Middle frontal gyrus (tissue), 1 donor: ENCODE measurements around the gene TOGARAM1.

ENCODE experiments used
- DNase-seq: peaks from one replicate; pipeline ENCODE4 v3.0.0-alpha.2; 2015; ENCODE audit warnings: low spot score; ENCODE audit errors: extremely low spot score

TOGARAM1 gene, protein sequence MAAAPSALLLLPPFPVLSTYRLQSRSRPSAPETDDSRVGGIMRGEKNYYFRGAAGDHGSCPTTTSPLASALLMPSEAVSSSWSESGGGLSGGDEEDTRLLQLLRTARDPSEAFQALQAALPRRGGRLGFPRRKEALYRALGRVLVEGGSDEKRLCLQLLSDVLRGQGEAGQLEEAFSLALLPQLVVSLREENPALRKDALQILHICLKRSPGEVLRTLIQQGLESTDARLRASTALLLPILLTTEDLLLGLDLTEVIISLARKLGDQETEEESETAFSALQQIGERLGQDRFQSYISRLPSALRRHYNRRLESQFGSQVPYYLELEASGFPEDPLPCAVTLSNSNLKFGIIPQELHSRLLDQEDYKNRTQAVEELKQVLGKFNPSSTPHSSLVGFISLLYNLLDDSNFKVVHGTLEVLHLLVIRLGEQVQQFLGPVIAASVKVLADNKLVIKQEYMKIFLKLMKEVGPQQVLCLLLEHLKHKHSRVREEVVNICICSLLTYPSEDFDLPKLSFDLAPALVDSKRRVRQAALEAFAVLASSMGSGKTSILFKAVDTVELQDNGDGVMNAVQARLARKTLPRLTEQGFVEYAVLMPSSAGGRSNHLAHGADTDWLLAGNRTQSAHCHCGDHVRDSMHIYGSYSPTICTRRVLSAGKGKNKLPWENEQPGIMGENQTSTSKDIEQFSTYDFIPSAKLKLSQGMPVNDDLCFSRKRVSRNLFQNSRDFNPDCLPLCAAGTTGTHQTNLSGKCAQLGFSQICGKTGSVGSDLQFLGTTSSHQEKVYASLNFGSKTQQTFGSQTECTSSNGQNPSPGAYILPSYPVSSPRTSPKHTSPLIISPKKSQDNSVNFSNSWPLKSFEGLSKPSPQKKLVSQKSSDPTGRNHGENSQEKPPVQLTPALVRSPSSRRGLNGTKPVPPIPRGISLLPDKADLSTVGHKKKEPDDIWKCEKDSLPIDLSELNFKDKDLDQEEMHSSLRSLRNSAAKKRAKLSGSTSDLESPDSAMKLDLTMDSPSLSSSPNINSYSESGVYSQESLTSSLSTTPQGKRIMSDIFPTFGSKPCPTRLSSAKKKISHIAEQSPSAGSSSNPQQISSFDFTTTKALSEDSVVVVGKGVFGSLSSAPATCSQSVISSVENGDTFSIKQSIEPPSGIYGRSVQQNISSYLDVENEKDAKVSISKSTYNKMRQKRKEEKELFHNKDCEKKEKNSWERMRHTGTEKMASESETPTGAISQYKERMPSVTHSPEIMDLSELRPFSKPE (N-terminal part only)

DNA sequence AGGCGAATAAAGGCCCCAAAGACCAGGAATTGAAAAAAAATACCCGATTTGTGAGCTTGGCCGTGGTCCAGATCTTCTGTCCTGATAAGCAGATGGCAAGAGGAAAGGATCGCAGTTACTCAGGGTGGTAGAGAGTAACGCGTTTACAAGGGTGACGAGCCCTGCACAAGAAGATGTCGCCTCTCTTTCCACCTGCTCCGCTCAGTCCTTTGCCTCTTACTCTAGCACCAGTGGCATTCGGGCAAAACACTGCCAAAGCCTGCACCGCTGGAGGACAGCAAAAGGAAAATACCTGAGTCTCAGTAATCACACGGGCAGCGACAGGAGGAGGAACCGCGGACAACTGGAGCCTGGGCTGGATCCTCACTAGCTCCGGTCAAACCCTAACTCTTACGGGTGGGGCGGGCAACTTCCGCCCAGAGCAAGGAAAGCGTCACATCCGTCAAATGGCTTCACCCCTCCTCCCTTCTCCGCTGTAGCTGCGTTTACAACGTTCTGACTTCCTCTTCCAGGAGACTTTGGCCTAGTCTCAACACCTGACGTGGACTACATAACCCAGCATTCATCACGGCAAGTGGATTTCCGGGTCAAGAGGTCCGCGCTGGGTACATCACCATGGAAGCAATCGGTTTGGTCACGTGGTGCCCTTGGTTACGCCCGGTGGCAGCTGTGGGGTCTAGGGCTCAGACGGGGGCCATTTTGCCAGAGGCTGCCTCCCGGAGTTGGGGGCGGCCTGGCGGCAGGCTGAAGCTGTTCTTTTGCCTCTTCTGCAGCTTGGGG is at the start of gene TOGARAM1, which contains the start of gene KLHL28:
TSS of gene TOGARAM1 (plus strand) at position 637 of the 780 bp plus-strand sequence. CDS start 232 bp downstream, outside the sequence.
TSS of gene KLHL28 (minus strand) at position 394 of the 780 bp plus-strand sequence. CDS start 16,019 bp downstream, outside the sequence.
- peak; percentile 99 for DNase-seq

DNA sequence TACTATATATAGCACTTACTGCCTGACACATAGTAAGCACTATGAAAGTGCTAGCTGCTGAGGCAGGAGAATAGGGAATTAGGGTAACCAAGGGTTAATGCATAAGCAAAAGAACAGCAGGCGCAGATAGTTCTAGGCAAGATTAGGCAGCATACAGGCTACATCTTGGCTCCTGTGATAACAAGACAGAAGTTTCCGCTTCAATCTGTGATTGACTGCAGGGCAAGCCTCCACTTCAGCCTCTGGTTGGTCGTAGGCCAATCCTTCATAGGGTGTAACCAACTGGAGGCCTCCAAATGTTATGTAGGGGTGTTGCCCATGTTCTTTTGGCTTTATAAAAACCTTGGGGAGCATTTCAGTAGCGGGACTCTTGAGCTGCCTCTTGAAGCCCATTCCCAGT is 47.1 kb upstream of the TOGARAM1 start:
- DNase-seq = no peak

DNA sequence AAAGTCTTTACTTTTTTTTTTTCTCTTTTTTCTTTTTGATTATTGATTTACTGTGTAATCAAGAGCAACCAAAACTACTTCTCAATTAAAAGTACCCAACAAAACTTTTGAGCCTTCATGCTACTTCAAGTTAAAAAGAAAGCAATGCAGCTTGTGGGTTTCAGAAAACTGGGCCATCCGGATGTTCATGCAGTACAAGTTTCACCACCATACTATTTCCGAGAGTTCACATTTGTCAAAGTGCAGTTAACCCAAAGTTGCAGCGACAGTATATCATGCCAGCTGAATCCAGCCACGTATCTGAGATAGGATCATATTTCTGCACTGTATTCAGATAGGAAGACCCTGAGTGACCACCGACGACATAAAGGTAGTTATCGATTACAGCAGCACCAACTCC is 33.2 kb upstream of the TOGARAM1 start:
- no peak for DNase-seq

DNA sequence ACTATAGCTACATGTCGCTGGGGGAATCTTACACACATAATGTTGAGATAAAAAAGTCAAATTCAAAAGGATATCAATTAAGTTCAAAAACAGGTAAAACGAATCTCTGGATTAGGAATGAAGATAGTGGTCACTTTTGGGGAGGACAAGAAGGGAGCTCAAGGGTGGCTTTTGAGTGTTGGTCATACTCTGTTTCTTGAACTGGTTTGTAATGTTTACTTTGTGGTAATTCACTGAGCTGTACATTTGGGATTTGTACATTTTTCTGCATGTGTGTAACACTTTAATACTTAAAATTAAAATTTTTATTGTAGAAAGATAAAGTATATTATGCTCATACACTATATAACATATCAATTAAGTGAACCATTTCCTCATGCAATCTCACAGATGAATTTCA is 26.8 kb upstream of the TOGARAM1 start:
- DNase-seq = no peak

DNA sequence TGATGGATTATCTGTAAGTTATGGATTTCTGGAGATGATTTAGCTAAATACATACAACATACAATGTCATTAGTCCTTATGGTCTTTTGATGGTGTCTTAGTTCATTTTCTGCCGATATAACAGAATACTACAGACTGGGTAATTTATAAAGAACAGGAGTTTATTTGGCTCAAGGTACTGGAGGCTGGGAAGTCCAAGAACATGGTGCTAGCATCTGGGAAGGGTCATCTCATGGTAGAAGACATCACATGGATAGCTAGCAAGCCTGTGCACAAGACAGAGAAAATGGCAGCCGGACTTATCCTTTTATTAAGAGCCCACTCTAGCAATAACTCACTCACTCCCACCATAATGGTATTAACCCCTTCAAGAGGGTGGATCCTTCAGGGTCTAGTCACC is 24.4 kb upstream of the TOGARAM1 start:
- DNase-seq = no peak

DNA sequence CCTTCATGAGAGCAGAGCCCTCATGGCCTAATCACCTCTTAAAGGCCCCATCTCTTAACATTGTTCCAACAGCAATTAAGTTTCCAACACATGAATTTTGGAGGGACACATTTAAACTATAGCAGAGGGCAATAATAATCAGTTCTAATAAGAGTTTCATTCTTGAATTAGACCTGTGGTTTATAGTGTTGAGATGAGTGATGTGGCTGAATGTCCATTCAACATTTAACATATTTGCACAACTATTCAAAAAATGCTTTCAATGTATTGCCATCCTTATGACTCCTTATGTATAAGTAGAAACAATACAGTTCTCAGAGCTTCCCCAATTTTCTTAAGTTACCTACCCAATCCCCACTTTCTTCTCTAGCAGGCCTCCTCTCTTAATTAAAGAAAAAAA is 21.8 kb upstream of the TOGARAM1 start:
- DNase-seq = no peak

DNA sequence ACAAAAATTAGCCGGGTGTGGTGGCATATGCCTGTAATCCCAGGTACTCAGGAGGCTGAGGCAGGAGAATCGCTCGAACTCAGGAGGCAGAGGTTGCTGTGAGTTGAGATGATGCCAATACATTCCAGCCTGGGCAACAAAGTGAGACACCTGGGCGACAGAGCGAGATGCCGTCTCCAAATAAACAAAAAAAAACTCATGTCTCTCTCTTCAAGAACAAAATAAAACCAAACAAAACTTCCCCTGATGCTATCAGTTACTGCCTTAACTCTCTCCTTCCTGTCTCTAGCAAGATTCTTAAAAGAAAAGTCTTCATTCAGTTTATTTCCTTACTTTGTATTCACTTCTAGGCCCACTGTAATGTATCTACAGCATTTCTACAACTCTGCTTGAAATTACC is 21.0 kb upstream of the TOGARAM1 start:
- no peak for DNase-seq

DNA sequence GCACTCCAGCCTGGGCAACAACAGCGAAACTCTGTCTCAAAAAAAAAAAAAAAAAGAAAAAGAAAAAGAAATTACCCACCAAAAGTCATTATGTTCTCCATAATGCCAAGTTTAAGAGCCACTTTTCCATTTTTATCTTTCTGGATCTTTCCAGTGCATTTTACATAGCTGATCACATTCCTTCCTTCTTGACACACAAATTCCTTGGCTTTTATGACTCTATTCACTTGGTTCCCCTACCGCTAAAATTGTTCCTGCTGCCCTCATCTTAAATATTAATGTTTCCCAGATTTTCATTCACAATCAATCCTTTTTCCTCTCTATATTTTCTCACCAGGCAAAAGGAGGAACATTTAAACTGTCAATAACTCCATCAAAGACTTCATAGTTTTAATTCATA is 20.4 kb upstream of the TOGARAM1 start:
- DNase-seq = no peak

DNA sequence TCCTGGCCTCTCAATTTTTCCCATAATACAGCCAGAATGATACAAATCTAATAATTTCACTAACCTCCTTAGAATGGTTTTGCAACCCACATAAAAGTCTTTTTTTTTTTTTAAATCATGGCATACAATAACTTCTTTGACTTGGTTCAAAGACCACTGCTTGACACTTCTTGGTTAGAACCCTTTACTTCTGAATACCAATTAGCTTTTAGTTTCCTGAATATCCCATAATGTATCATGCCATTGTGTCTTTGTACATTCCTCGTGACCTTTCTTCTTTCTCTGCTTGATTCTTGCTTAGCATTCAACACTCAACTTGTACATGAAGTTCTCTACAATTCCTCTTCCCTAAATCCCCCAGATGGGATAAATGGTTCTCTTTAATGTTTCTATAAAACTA is 19.6 kb upstream of the TOGARAM1 start:
- DNase-seq = no peak

DNA sequence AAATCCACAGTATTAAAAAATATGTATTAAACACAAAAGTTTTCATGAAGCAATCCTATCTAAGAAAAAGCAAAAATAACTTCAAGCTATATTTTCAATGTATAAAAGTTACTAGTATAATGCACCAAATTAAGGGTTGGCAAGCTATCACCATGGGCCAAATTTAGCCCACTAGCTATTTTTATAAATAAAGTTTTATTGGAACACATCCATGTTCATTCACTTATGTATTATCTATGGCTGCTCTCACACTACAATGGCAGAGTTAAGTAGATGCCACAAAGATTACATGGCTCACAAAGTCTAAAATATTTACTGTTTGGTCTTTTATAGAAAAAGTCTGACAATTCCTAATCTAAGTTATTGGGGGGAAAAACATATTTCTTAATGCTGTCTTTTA is 17.9 kb upstream of the TOGARAM1 start:
- DNase-seq = no peak

DNA sequence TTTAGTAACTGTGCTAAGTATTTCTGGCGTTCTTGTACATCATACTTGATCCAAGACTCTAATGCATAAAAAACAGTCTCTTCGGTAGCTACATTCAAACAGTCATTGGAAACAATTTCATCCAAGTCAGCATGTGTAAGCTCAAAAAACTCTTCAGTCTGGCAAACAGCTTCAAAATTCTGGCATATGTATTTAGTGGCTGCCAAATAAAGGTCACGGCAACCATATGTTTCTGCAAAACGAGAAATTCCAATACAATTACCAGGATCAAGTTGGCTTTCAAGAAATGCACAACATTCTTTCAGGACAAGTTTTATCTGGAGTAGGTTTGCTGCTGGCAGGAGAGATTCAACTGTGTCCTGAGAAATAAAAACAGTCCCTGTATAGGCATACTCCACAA is 16.7 kb upstream of the TOGARAM1 start:
- no peak for DNase-seq

DNA sequence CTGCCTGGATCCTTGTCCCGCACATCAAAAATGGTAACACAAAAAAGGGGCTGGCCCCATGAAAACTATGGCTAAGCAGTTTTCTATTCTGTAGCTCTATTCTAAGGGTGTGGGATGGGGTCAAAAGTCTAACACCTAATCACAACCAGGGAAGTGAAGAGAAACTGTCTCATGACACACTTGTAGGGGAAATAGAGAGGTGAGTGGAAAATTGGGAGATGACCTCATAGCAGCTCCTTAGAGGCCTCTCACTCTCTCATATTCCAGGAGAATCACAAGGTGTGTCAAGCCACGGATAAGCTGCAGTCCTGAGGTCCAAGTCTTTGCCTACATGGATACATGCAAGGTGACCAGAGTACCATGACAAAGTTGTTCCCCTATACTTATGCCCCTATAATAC is 10.9 kb upstream of the TOGARAM1 start:
- no peak for DNase-seq

DNA sequence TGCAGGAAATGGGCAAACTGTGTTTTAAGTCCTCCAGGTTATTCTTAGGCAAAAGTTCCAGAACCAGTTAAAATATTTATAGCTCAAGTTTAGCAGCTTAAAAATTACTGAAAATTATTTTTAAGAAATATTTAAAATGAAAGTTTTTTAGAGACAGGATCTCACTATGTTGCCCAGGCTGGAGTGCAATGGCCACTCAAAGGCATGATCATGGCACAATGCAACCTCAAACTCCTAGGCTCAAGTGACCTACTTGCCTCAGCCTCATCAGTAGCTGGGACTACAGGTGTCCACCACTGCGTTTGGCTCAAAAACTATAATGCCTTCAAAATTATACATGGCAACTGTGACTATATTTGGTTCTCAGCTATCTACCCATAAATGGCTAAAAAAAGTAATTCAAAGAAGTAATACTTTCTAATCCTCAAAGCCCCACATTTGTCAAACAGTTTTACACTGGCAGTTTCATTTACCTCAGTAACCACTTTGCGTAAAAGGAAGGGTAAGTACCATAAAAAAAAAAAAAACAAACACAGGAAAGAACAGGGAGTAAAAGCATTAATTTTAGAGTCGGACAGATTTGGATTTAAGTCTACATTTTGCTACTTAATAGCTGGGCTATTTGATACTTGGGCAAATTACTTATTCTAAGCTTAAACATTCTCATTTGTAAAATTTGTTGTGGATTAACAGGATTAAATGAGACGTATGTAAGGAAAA is 9.4 kb upstream of the TOGARAM1 start:
- no peak for DNase-seq

DNA sequence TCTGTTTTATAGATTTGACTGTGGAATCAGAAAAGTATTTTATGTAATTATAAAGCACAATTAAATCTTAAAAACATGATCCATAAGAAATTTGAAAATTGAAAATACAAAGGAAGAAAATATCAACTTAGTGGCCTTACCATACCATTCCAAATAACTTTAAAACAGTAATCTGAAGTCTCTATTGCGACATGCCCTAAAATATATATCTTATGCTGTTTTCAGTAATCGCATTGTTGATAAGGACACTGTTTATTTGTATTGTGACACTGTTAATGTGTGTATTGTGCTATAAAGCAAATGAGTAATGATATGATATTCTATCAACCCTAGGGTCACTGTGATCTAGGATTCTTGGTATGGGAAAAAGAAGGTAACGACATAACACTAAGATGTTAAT is 7.2 kb upstream of the TOGARAM1 start:
- no peak for DNase-seq

DNA sequence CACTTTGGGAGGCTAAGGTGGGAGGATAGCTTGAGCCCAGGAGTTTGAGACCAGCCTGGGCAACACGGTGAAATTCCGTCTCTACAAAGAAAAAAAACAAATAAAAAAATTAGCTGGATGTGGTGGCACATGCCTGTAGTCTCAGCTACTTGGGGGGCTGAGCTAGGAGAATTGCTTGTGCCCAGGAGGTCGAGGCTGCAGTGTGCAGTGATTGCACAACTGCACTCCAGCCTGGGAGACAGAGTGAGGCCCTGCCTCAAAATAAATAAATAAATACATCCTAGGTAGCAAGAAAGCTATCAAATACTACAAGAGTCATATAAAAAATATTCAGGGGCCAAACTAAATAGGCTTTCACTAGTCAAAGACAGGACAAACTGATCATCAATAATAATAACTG is 6.5 kb upstream of the TOGARAM1 start:
- DNase-seq = no peak

DNA sequence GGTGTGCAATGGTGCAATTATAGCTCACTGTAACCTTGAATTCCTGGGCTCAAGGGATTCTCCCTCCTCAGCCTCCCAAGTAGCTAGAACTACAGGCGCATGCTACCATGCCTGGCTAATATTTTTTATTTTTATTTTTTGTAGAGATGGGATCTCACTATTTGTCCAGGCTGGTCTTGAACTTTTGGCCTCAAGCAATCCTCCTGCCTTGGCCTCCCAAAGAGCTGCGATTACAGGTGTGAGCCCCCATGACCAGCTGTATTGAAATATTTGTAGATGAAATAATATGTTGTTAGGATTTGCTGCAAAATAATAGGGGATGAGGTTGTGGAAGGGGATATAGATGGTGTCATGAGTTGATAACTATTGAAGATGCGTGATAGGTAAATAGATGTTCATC is 5.1 kb upstream of the TOGARAM1 start:
- no peak for DNase-seq

DNA sequence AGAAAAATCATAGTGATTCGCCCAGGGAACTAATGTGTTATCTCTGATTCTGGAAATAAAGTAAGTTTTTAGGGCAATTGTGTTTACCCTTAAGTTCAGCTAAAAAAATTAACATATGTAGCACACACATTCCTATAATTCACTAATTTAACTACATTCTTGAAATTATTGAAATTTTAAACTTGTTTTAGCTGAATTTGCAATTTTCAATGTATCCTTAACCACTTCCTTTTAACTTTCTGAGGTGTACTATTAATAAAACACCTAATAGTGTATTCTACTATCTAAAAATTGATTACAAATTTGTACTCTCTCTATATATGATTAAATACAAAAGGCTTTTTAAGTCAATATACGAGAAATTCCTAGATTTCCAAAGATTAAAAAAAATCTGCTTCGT is 2.5 kb upstream of the TOGARAM1 start:
- no peak for DNase-seq

DNA sequence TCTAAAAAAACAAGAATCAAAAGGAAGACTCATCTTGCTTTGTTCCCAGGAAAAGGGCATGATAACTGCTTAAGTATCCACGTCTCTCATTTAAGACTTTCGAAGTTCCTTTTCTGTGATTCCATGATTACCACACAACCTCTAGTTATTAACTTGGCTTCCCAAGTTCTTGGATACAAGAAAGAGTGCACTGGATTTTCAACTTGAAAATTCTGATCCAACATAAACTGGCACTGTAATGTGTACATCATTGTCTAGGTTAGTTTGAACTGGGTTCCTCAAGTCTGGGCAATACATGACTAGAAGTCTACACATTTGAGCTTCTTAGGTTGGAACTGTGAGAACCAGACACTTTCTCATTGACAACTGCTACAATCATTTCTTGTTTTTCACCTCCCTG is 1.8 kb upstream of the TOGARAM1 start:
- DNase-seq = no peak

DNA sequence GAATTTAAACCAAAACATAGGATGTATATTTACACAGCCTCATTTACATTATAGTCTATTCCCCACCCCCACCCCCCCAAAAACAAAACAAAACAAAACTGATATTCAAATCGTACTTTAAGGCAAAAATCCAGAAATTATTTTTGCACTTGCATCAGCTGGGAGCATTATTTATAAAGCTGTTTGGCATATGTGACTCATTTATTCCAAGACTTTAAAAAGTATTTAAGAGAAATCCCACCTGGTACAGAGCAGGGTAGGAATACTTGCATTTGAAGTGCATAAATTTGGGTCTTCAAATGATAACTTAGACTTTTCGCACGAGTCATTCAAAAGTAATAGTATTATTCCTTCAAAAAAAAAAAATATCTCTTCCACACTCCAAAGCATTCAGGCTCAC is 1.3 kb upstream of the TOGARAM1 start:
- no peak for DNase-seq

DNA sequence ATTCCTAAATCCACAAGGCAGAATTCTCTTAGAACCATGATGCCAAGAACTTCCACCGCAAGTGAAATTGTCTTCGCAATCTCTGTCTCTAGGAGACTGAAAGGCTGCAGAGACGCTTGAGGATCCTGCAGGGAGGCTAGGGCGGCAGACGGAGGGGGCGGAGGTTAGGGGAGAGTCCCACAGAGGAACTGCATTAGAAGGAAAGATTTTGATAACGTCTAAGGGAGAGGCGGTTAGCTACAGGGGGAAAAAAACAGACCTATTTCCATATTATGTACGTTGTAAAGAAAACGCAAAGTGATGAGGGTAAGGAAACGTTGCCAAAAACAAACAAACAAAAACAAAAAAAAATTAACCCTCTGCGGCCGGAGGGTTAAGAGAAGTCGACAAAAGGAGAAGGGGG is 838 bp upstream of the TOGARAM1 start:
- peak; percentile 20 for DNase-seq
